GM18507 (cell line): Measurements from ENCODE around the gene BATF2.
A peak's percentile ranks its signal among the peaks of the same experiment; 100 is the strongest.
"Not testable (repeated sequence)": the region's sequence is repeated elsewhere in the genome, so short reads cannot be mapped to it uniquely, and the experiment has no call there.

Source experiments
- DNase-seq: peaks from one replicate; pipeline ENCODE4 v3.0.0; 2011; ENCODE audit warnings: low read depth; ENCODE audit not compliant: insufficient read length; ENCODE audit errors: extremely low spot score
- FAIRE-seq: peaks from 2 replicates; lab custom pipeline; 2011; peaks lifted over from hg19 to GRCh38; lab: Jason Lieb, UNC

The BATF2 gene

GRCh38 chr11:65014726-65015227 lies 18.0 kb upstream of the BATF2 start:
- no peak for FAIRE-seq
- no peak for DNase-seq

GRCh38 chr11:65013888-65014725 lies 17.3 kb upstream of the BATF2 start, which contains the start of gene ARL2:
TSS of gene ARL2 (plus strand) at chr11:65014160. CDS start at chr11:65014208, 48 bp downstream.
- FAIRE-seq (peak; percentile 85), DNase-seq (peak; percentile 91)

GRCh38 chr11:65013130-65013887 lies 16.5 kb upstream of the BATF2 start:
- DNase-seq (peak; percentile 83), FAIRE-seq (peak; percentile 85)

GRCh38 chr11:65008873-65009272 lies 12.1 kb upstream of the BATF2 start:
- no peak for FAIRE-seq
- DNase-seq, result no peak

GRCh38 chr11:65008016-65008415 lies 11.2 kb upstream of the BATF2 start:
- DNase-seq (no peak), FAIRE-seq (no peak)

GRCh38 chr11:65003968-65004367 lies 7.2 kb upstream of the BATF2 start:
- not testable (repeated sequence) for FAIRE-seq, DNase-seq

GRCh38 chr11:65003282-65003681 lies 6.5 kb upstream of the BATF2 start:
- FAIRE-seq, result no peak

GRCh38 chr11:65002706-65003105 lies 5.9 kb upstream of the BATF2 start:
- DNase-seq (no peak), FAIRE-seq (no peak)

More at GRCh38 chr11:65003282-65003681, 6.5 kb upstream of the BATF2 start:
- no peak for DNase-seq

- DNase-seq, result no peak
- FAIRE-seq, result no peak
Measured at GRCh38 chr11:64999478-64999877, 2.7 kb upstream of the BATF2 start.

- no peak for FAIRE-seq
- DNase-seq, result no peak
Measured at GRCh38 chr11:64998690-64999431, 2.1 kb upstream of the BATF2 start.

GRCh38 chr11:64998141-64998540 lies 1.4 kb upstream of the BATF2 start:
- no peak for FAIRE-seq
- no peak for DNase-seq

- no peak for FAIRE-seq
- DNase-seq, result no peak
Measured at GRCh38 chr11:64996327-64996709, 453 bp downstream of the BATF2 start.

GRCh38 chr11:64994318-64994717 lies 2.5 kb downstream of the BATF2 start:
- no peak for FAIRE-seq
- DNase-seq, result no peak

GRCh38 chr11:64990222-64990923 lies 6.4 kb downstream of the BATF2 start:
- DNase-seq, result no peak
- peak; percentile 51 for FAIRE-seq

GRCh38 chr11:64989416-64989815 lies 7.4 kb downstream of the BATF2 start:
- no peak for DNase-seq

GRCh38 chr11:64987998-64988854 lies 8.5 kb downstream of the BATF2 start:
- DNase-seq (no peak), FAIRE-seq (no peak)

More at GRCh38 chr11:64989416-64989815, 7.4 kb downstream of the BATF2 start:
- no peak for FAIRE-seq

- FAIRE-seq, result not testable (repeated sequence)
Measured at GRCh38 chr11:64983339-64983738, 13.4 kb downstream of the BATF2 start.

GRCh38 chr11:64976651-64977050 lies 20.1 kb downstream of the BATF2 start:
- DNase-seq, result no peak
- no peak for FAIRE-seq

More at GRCh38 chr11:64983339-64983738, 13.4 kb downstream of the BATF2 start:
- DNase-seq, result not testable (repeated sequence)
